IPS-11a (cell line): ENCODE results near the gene SERPINA5.
"Not testable (repeated sequence)": the region's sequence is repeated elsewhere in the genome, so short reads cannot be mapped to it uniquely, and the experiment has no call there.

Experiments used
- H3K4me3 ChIP-seq: one replicate; pipeline ENCODE4 v1.5.1; 2013; ENCODE audit warnings: low read depth, low read length, control low read depth

SERPINA5 gene

GRCh38 chr14:94573475-94574277, 7.5 kb upstream of the SERPINA5 start:
- no peak overlapping the region for H3K4me3 ChIP-seq

GRCh38 chr14:94574336-94574735, 6.9 kb upstream of the SERPINA5 start:
- H3K4me3 ChIP-seq = no peak overlapping the region

GRCh38 chr14:94575730-94576585, 5.3 kb upstream of the SERPINA5 start:
- no peak overlapping the region for H3K4me3 ChIP-seq

- H3K4me3 ChIP-seq = not testable (repeated sequence)
Observed at GRCh38 chr14:94577472-94577871, 3.8 kb upstream of the SERPINA5 start.

- H3K4me3 ChIP-seq = no peak overlapping the region
Observed at GRCh38 chr14:94578712-94579111, 2.5 kb upstream of the SERPINA5 start.

- H3K4me3 ChIP-seq = no peak overlapping the region
Observed at GRCh38 chr14:94582199-94582750, 1.0 kb downstream of the SERPINA5 start.

- H3K4me3 ChIP-seq = no peak overlapping the region
Observed at GRCh38 chr14:94582851-94583250, 1.6 kb downstream of the SERPINA5 start.

GRCh38 chr14:94583557-94583956, 2.3 kb downstream of the SERPINA5 start:
- H3K4me3 ChIP-seq = no peak overlapping the region

- H3K4me3 ChIP-seq = no peak overlapping the region
Observed at GRCh38 chr14:94584591-94585280, 3.5 kb downstream of the SERPINA5 start.

GRCh38 chr14:94586635-94587034, 5.4 kb downstream of the SERPINA5 start:
- H3K4me3 ChIP-seq = no peak overlapping the region

- no peak overlapping the region for H3K4me3 ChIP-seq
Observed at GRCh38 chr14:94588311-94588710, 7.1 kb downstream of the SERPINA5 start.

GRCh38 chr14:94591073-94591472, 9.8 kb downstream of the SERPINA5 start:
- H3K4me3 ChIP-seq = no peak overlapping the region

GRCh38 chr14:94591871-94592270, 10.6 kb downstream of the SERPINA5 start:
- H3K4me3 ChIP-seq = no peak overlapping the region

- no peak overlapping the region for H3K4me3 ChIP-seq
Observed at GRCh38 chr14:94592457-94592856, 11.2 kb downstream of the SERPINA5 start.

- no peak overlapping the region for H3K4me3 ChIP-seq
Observed at GRCh38 chr14:94593376-94593748, 12.1 kb downstream of the SERPINA5 start.

- no peak overlapping the region for H3K4me3 ChIP-seq
Observed at GRCh38 chr14:94593749-94594431, 12.7 kb downstream of the SERPINA5 start.

- no peak overlapping the region for H3K4me3 ChIP-seq
Observed at GRCh38 chr14:94594441-94594840, 13.2 kb downstream of the SERPINA5 start.

GRCh38 chr14:94595912-94596311, 14.7 kb downstream of the SERPINA5 start:
- H3K4me3 ChIP-seq = no peak overlapping the region

GRCh38 chr14:94596361-94596760, 15.1 kb downstream of the SERPINA5 start:
- H3K4me3 ChIP-seq = no peak overlapping the region

GRCh38 chr14:94597788-94598187, 16.6 kb downstream of the SERPINA5 start:
- H3K4me3 ChIP-seq = no peak overlapping the region

GRCh38 chr14:94598506-94598815, 17.2 kb downstream of the SERPINA5 start:
- no peak overlapping the region for H3K4me3 ChIP-seq
